CD14-positive monocyte (primary cell): ENCODE data around the gene FRY. TPM values are rescaled to one million over a fixed set of nuclear protein-coding genes. Genes with fewer than 3 reads are reported as not detected.

ENCODE experiments used
- DNase-seq, 3 donors: peaks; one replicate each; pipeline ENCODE4 v3.0.0-alpha.2; 2011 to 2022
- H2AFZ ChIP-seq: 2 replicates; pipeline ENCODE4 v1.6.0; 2012; ENCODE audit warnings: mild to moderate bottlenecking, low read depth, low read length, inconsistent platforms; ENCODE audit not compliant: insufficient read depth, poor library complexity, severe bottlenecking
- H3K27ac ChIP-seq, 2 donors: 1 replicate in 1 of 2; 2 replicates in 1 of 2; pipeline ENCODE4 v1.5.1; 2012 to 2013; ENCODE audit warnings: low read length in 2 of 2, control low read depth in 1 of 2, inconsistent platforms in 1 of 2, low read depth in 1 of 2, mild to moderate bottlenecking in 1 of 2
- H3K27me3 ChIP-seq, 2 donors: one replicate each; pipeline versions ENCODE4 v1.6.0 to v1.6.1; 2011 to 2013; ENCODE audit warnings: low read length in 2 of 2; ENCODE audit not compliant: control insufficient read depth in 2 of 2, insufficient read depth in 2 of 2
- H3K36me3 ChIP-seq, 2 donors: replicated peaks in 1 of 2; 1 replicate in 1 of 2; 2 replicates in 1 of 2; pipeline versions ENCODE4 v1.5.1 to v1.6.1; 2012 to 2013; ENCODE audit warnings: low read length in 2 of 2, control low read depth in 1 of 2, inconsistent platforms in 1 of 2, mild to moderate bottlenecking in 1 of 2; ENCODE audit not compliant: insufficient read depth in 2 of 2, control insufficient read depth in 1 of 2
- H3K4me1 ChIP-seq, 2 donors: 1 replicate in 1 of 2; 2 replicates in 1 of 2; pipeline versions ENCODE4 v1.5.1 to v1.6.1; 2012 to 2013; ENCODE audit warnings: low read length in 2 of 2, control low read depth in 1 of 2, inconsistent platforms in 1 of 2, mild to moderate bottlenecking in 1 of 2, moderate library complexity in 1 of 2; ENCODE audit not compliant: insufficient read depth in 2 of 2, control insufficient read depth in 1 of 2
- H3K4me2 ChIP-seq: replicated peaks from 2 replicates; pipeline ENCODE3; 2012; ENCODE audit warnings: low read length, moderate library complexity, mild to moderate bottlenecking; ENCODE audit not compliant: poor library complexity, severe bottlenecking; ENCODE audit errors: extremely low read depth
- H3K4me3 ChIP-seq, 3 experiments: fragments of 200-600 bp in 1 of 3; sonication (generic) in 1 of 3; replicated peaks in 1 of 3; 1 replicate in 2 of 3; 2 replicates in 1 of 3; pipeline ENCODE4 v1.5.1; 2011 to 2013; ENCODE audit warnings: low read length in 3 of 3, mild to moderate bottlenecking in 3 of 3, control low read depth in 2 of 3, low read depth in 2 of 3, inconsistent platforms in 1 of 3, moderate library complexity in 1 of 3
- H3K79me2 ChIP-seq: 2 replicates; pipeline ENCODE4 v1.6.0; 2012; ENCODE audit warnings: mild to moderate bottlenecking, control low read depth, inconsistent platforms, low read length, moderate library complexity; ENCODE audit not compliant: insufficient read depth
- H3K9ac ChIP-seq: 2 replicates; pipeline ENCODE4 v1.6.0; 2017; ENCODE audit warnings: low read length, mild to moderate bottlenecking; ENCODE audit not compliant: insufficient read depth, poor library complexity, severe bottlenecking
- H3K9me3 ChIP-seq, 2 donors: replicated peaks in 1 of 2; 1 replicate in 1 of 2; 2 replicates in 1 of 2; pipeline versions ENCODE4 v1.5.1 to v1.6.1; 2012 to 2013; ENCODE audit warnings: low read length in 2 of 2, control low read depth in 1 of 2; ENCODE audit not compliant: control insufficient read depth in 1 of 2, insufficient read depth in 1 of 2
- H4K20me1 ChIP-seq: 2 replicates; pipeline ENCODE4 v1.6.0; 2012; ENCODE audit warnings: mild to moderate bottlenecking, low read length, control low read depth, moderate library complexity; ENCODE audit not compliant: insufficient read depth
- H3K27ac Mint-ChIP-seq, 7 donors: one replicate each; pipeline ENCODE4 v1.8.0; 2020; ENCODE audit warnings: mild to moderate bottlenecking in 7 of 7, mixed read lengths in 7 of 7, moderate library complexity in 6 of 7, inconsistent platforms in 2 of 7
- H3K27me3 Mint-ChIP-seq, 3 donors: one replicate each; pipeline ENCODE4 v1.8.0; 2021 to 2022; ENCODE audit warnings: low read depth in 3 of 3, mild to moderate bottlenecking in 3 of 3, mixed read lengths in 3 of 3, moderate library complexity in 3 of 3, inconsistent platforms in 1 of 3
- H3K36me3 Mint-ChIP-seq, 2 donors: one replicate each; pipeline ENCODE4 v1.8.0; 2020; ENCODE audit warnings: mixed read lengths in 2 of 2, inconsistent platforms in 1 of 2, mild to moderate bottlenecking in 1 of 2
- H3K4me1 Mint-ChIP-seq: one replicate; pipeline ENCODE4 v1.8.0; 2020; ENCODE audit warnings: mild to moderate bottlenecking, mixed read lengths
- H3K4me3 Mint-ChIP-seq, 2 donors: one replicate each; pipeline ENCODE4 v1.8.0; 2020; ENCODE audit warnings: mild to moderate bottlenecking in 2 of 2, mixed read lengths in 2 of 2, moderate library complexity in 1 of 2
- H3K9me3 Mint-ChIP-seq, 7 donors: one replicate each; pipeline ENCODE4 v1.8.0; 2020 to 2022; ENCODE audit warnings: mixed read lengths in 7 of 7, mild to moderate bottlenecking in 6 of 7, moderate library complexity in 6 of 7, inconsistent platforms in 2 of 7
- CTCF ChIP-seq: fragments of 200-600 bp; IDR thresholded peaks from one replicate; pipeline ENCODE4 v1.8.0; 2022; ENCODE audit warnings: antibody characterized with exemption, mild to moderate bottlenecking
- WGBS: methylation state at CpG from one replicate; pipeline ENCODE4 v1.1.5; 2013; ENCODE audit warnings: missing lambda C conversion rate; ENCODE audit not compliant: insufficient coverage; 5-methylcytosine and 5-hydroxymethylcytosine counted together
- intact Hi-C, 2 donors: fragments of 100-400 bp; cut with micrococcal nuclease; formaldehyde crosslinking; loops; one replicate each; pipeline versions ENCODE4 v1.15.0 to v1.15.1; 2023
- polyA plus RNA-seq, 3 donors: library from polyadenylated mRNA; depleted of rRNA in 1 of 3; unstranded in 2 of 3; stranded (reverse) in 1 of 3; fragments of 300-500 nt in 2 of 3; fragments of >200 nt in 1 of 3; fragmentation: Illumina TruSeq in 2 of 3; gene quantifications; 1 replicate in 2 of 3; 2 replicates in 1 of 3; pipeline ENCODE4 v1.2.3, GENCODE V29; 2012 to 2021

The FRY gene
- polyA plus RNA-seq, 3 donors, result 3.9 to 31.8 (median 5.0) TPM

GRCh38 chr13:32245555-32245954 lies 214.0 kb downstream of the FRY start:
- no peaks in the 10 kb centered on the region for H4K20me1 ChIP-seq
- no peak overlapping the region for H2AFZ ChIP-seq
- no peaks in the 10 kb centered on the region for H3K9me3 ChIP-seq
- H3K36me3 Mint-ChIP-seq, result peaks cover 68 to 92% of the 10 kb centered on the region in 2 donors
- H3K9ac ChIP-seq, result no peak overlapping the region
- no peak for TF ChIP-seq CTCF
- no peaks in the 10 kb centered on the region for H3K9me3 Mint-ChIP-seq
- H3K79me2 ChIP-seq, result no peaks in the 10 kb centered on the region
- no peaks in the 10 kb centered on the region for H3K27me3 Mint-ChIP-seq
- peaks cover 2% of the 10 kb centered on the region for H3K4me1 Mint-ChIP-seq
- no peak overlapping the region for H3K4me3 Mint-ChIP-seq
- no CpG with 5 or more reads among the region's 5 CpGs for WGBS
- no peak overlapping the region for H3K4me3 ChIP-seq
- H3K27ac Mint-ChIP-seq, result no peak overlapping the region
- H3K4me1 ChIP-seq, result no peaks in the 10 kb centered on the region
- no peak for DNase-seq
- H3K27ac ChIP-seq, result no peak overlapping the region
- no peak overlapping the region for H3K4me2 ChIP-seq
- peaks cover 75 to 98% of the 10 kb centered on the region in 2 donors for H3K36me3 ChIP-seq
- no peaks in the 10 kb centered on the region for H3K27me3 ChIP-seq
- intact Hi-C loops, result no loop called here

- Histone ChIP-seq H3K9ac (no peak overlapping the region), H2AFZ (no peak overlapping the region), H3K36me3 (peaks cover 75 to 98% of the 10 kb centered on the region in 2 donors), H3K9me3 (no peaks in the 10 kb centered on the region), H3K4me2 (no peak overlapping the region), H3K27me3 (no peaks in the 10 kb centered on the region), H3K4me3 (no peak overlapping the region), H4K20me1 (no peaks in the 10 kb centered on the region), H3K4me1 (no peaks in the 10 kb centered on the region), H3K27ac (peak overlapping the region in 1 of 2 donors; percentile 38), H3K79me2 (no peaks in the 10 kb centered on the region)
- Mint-ChIP-seq H3K36me3 (peaks cover 65 to 90% of the 10 kb centered on the region in 2 donors), H3K9me3 (no peaks in the 10 kb centered on the region), H3K4me3 (peak overlapping the region in 1 of 2 donors; percentile 19), H3K27ac (peak overlapping the region in 4 of 7 donors; percentile 37 to 75 (median 64)), H3K4me1 (peaks cover 2% of the 10 kb centered on the region), H3K27me3 (no peaks in the 10 kb centered on the region)
- TF ChIP-seq CTCF, result peak; percentile 78
- intact Hi-C loops, result no loop called here
- WGBS, result 90% methylated on average over 2 of the region's 2 CpGs
- DNase-seq, result peak; percentile 22 to 61 (median 34)
Observed at GRCh38 chr13:32246468-32246867, 214.9 kb downstream of the FRY start.
